ENCODE measurements around the gene EPB41L1. TPM values are rescaled to one million over a fixed set of nuclear protein-coding genes. Genes with fewer than 3 reads are reported as not detected.

The EPB41L1 gene
- polyA plus RNA-seq, 1 donor from 2014 or later = 38.2 TPM

DNA sequence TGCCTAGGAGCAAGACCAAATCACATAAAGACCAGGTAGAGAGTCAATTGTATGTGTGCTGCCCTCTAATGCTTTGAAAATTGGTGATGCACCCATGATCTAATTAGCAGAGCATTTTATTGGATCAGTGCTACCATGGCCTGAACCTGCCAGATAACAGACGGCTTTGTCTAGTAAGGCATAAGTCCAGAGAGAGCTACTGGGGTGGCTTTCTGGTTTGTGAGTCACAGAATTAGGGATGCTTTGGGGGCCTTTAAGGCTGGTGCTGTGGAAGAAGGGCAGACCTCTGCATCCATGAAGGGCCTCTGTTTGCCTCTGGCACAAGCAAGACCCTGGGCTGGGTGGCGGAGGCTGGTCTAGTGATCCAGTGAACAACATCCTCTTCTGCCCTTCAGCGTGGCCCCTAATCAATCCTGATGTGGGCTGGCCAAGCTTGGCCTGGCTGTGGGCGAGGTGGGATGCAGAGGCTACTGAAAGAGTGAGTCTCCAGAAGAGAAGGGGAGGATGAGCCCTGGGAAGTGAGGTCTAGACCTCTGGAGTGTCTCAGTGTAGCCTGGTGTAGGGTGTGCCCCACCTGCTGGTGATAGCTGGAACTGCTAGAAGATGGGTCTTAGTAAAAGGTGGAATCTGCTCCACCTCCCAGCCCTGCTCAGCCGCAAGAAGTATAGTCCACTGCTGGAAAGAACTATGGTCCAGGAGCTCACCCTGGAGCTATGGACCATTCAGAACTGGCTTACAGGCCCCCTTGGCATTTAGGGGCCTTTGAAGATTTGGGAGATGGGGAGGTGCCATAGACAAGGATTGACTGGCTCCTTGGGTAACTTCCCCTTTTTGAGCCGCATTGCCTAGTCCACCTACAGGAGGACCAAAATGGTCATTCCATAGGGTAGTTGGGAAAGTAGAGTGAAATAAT is 45.1 kb downstream of the EPB41L1 start:
- Histone ChIP-seq H3F3A (ENCODE audit: insufficient read depth, low read length, poor library complexity, severe bottlenecking) (no peaks in the 10 kb centered on the region), H3K36me3 (ENCODE audit: insufficient read depth, low read length) (peaks cover 12% of the 10 kb centered on the region), H4K20me1 (ENCODE audit: insufficient read depth) (no peaks in the 10 kb centered on the region), H3K27ac (ENCODE audit: low read length) (no peak overlapping the region), H3K9me3 (ENCODE audit: low read length) (no peaks in the 10 kb centered on the region), H3K9me2 (ENCODE audit: insufficient read depth, low read length) (no peaks in the 10 kb centered on the region), H3K79me2 (replicated peaks; ENCODE audit: insufficient read depth, low read length) (no peaks in the 10 kb centered on the region), H3K4me2 (ENCODE audit: low read length) (no peak overlapping the region), H3K4me3 (ENCODE audit: low read length) (no peak overlapping the region), H3K9ac (ENCODE audit: low read length) (no peak overlapping the region), H2AFZ (ENCODE audit: low read depth, low read length) (no peak overlapping the region), H3K27me3 (ENCODE audit: insufficient read depth, low read depth, low read length) (no peaks in the 10 kb centered on the region)
- TF ChIP-seq POLR2AphosphoS5 (IDR thresholded peaks at IDR 0.05) (no peak), EP300 (conservative IDR thresholded peaks at IDR 0.05; ENCODE audit: poor library complexity, severe bottlenecking) (no peak), MXI1 (conservative IDR thresholded peaks at IDR 0.05; ENCODE audit: poor library complexity, severe bottlenecking) (no peak), RAD21 (conservative IDR thresholded peaks at IDR 0.05) (peak; percentile 89), SMC3 (conservative IDR thresholded peaks at IDR 0.05; ENCODE audit: poor library complexity) (peak; percentile 92)
- TF ChIP-seq, protein P1, sequence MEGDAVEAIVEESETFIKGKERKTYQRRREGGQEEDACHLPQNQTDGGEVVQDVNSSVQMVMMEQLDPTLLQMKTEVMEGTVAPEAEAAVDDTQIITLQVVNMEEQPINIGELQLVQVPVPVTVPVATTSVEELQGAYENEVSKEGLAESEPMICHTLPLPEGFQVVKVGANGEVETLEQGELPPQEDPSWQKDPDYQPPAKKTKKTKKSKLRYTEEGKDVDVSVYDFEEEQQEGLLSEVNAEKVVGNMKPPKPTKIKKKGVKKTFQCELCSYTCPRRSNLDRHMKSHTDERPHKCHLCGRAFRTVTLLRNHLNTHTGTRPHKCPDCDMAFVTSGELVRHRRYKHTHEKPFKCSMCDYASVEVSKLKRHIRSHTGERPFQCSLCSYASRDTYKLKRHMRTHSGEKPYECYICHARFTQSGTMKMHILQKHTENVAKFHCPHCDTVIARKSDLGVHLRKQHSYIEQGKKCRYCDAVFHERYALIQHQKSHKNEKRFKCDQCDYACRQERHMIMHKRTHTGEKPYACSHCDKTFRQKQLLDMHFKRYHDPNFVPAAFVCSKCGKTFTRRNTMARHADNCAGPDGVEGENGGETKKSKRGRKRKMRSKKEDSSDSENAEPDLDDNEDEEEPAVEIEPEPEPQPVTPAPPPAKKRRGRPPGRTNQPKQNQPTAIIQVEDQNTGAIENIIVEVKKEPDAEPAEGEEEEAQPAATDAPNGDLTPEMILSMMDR (IDR thresholded peaks at IDR 0.05; ENCODE audit: poor library complexity, severe bottlenecking) = peak; percentile 92

DNA sequence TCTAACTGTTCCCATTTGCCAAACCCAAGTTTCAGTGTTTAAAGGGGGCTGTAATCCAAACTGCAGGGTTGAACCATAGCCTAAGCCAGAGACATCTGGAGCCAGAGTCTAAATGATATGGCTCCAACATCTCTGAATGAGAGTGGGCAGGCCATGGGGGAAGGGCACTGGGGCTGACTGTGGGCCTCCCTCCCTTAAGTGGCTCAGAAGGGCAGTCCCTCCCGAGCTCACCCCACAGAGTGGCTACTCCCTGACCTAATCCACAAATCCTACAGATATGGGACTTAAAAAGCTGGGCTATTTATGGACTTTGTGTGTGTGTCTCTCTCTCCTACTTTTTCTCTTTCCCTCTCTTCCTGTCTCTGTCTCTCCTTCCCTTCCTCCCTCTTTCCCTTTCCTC is 45.9 kb downstream of the EPB41L1 start:
- no peaks in the 10 kb centered on the region for H3K79me2 ChIP-seq (replicated peaks; ENCODE audit: insufficient read depth, low read length)
- H3K4me2 ChIP-seq (ENCODE audit: low read length) = no peak overlapping the region
- no peaks in the 10 kb centered on the region for H3K27me3 ChIP-seq (ENCODE audit: insufficient read depth, low read depth, low read length)
- no peaks in the 10 kb centered on the region for H3K9me3 ChIP-seq (ENCODE audit: low read length)
- H3K27ac ChIP-seq (ENCODE audit: low read length) = no peak overlapping the region
- H3K36me3 ChIP-seq (ENCODE audit: insufficient read depth, low read length) = peaks cover 12% of the 10 kb centered on the region
- no peak overlapping the region for H2AFZ ChIP-seq (ENCODE audit: low read depth, low read length)
- TF ChIP-seq EP300 (conservative IDR thresholded peaks at IDR 0.05; ENCODE audit: poor library complexity, severe bottlenecking) (no peak), TAF1 (IDR thresholded peaks at IDR 0.05; ENCODE audit: low read depth) (no peak), RAD21 (conservative IDR thresholded peaks at IDR 0.05) (no peak), MXI1 (conservative IDR thresholded peaks at IDR 0.05; ENCODE audit: poor library complexity, severe bottlenecking) (no peak), SMC3 (conservative IDR thresholded peaks at IDR 0.05; ENCODE audit: poor library complexity) (no peak), EZH2 (IDR thresholded peaks at IDR 0.05; ENCODE audit: borderline replicate concordance, insufficient read depth, low read length, poor library complexity, severe bottlenecking) (no peak), POLR2AphosphoS5 (IDR thresholded peaks at IDR 0.05) (no peak)
- TF ChIP-seq, protein P1 (IDR thresholded peaks at IDR 0.05; ENCODE audit: poor library complexity, severe bottlenecking) = no peak
- TF ChIP-seq, protein P2, sequence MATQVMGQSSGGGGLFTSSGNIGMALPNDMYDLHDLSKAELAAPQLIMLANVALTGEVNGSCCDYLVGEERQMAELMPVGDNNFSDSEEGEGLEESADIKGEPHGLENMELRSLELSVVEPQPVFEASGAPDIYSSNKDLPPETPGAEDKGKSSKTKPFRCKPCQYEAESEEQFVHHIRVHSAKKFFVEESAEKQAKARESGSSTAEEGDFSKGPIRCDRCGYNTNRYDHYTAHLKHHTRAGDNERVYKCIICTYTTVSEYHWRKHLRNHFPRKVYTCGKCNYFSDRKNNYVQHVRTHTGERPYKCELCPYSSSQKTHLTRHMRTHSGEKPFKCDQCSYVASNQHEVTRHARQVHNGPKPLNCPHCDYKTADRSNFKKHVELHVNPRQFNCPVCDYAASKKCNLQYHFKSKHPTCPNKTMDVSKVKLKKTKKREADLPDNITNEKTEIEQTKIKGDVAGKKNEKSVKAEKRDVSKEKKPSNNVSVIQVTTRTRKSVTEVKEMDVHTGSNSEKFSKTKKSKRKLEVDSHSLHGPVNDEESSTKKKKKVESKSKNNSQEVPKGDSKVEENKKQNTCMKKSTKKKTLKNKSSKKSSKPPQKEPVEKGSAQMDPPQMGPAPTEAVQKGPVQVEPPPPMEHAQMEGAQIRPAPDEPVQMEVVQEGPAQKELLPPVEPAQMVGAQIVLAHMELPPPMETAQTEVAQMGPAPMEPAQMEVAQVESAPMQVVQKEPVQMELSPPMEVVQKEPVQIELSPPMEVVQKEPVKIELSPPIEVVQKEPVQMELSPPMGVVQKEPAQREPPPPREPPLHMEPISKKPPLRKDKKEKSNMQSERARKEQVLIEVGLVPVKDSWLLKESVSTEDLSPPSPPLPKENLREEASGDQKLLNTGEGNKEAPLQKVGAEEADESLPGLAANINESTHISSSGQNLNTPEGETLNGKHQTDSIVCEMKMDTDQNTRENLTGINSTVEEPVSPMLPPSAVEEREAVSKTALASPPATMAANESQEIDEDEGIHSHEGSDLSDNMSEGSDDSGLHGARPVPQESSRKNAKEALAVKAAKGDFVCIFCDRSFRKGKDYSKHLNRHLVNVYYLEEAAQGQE (IDR thresholded peaks at IDR 0.05; ENCODE audit: borderline replicate concordance) = no peak
- no peaks in the 10 kb centered on the region for H4K20me1 ChIP-seq (ENCODE audit: insufficient read depth)
- no peak overlapping the region for H3K9ac ChIP-seq (ENCODE audit: low read length)
- no peaks in the 10 kb centered on the region for H3F3A ChIP-seq (ENCODE audit: insufficient read depth, low read length, poor library complexity, severe bottlenecking)
- no peak overlapping the region for H3K4me3 ChIP-seq (ENCODE audit: low read length)
- H3K9me2 ChIP-seq (ENCODE audit: insufficient read depth, low read length) = no peaks in the 10 kb centered on the region
